ENCODE measurements around the gene CRYBG1.

Gene CRYBG1

GRCh38 chr6:106618324-106618723, 257.8 kb downstream of the CRYBG1 start:
- Histone ChIP-seq H3K27me3 (ENCODE audit: insufficient read depth, poor library complexity, severe bottlenecking) (no peaks in the 10 kb centered on the region), H3K4me3 (replicated peaks; ENCODE audit: insufficient read depth, low read length) (no peak overlapping the region), H3K27ac (replicated peaks) (no peak overlapping the region)
- TF ChIP-seq, protein P1, sequence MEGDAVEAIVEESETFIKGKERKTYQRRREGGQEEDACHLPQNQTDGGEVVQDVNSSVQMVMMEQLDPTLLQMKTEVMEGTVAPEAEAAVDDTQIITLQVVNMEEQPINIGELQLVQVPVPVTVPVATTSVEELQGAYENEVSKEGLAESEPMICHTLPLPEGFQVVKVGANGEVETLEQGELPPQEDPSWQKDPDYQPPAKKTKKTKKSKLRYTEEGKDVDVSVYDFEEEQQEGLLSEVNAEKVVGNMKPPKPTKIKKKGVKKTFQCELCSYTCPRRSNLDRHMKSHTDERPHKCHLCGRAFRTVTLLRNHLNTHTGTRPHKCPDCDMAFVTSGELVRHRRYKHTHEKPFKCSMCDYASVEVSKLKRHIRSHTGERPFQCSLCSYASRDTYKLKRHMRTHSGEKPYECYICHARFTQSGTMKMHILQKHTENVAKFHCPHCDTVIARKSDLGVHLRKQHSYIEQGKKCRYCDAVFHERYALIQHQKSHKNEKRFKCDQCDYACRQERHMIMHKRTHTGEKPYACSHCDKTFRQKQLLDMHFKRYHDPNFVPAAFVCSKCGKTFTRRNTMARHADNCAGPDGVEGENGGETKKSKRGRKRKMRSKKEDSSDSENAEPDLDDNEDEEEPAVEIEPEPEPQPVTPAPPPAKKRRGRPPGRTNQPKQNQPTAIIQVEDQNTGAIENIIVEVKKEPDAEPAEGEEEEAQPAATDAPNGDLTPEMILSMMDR (IDR thresholded peaks at IDR 0.05; ENCODE audit: insufficient read depth, low read length), result no peak
- no peak for TF ChIP-seq GABPA (IDR thresholded peaks at IDR 0.05; ENCODE audit: low read depth)
- no peak for TF ChIP-seq POLR2AphosphoS5 (IDR thresholded peaks at IDR 0.05; ENCODE audit: low read depth)
- TF ChIP-seq SPI1 (IDR thresholded peaks at IDR 0.05; ENCODE audit: borderline replicate concordance, low read depth), result no peak
- TF ChIP-seq REST (IDR thresholded peaks at IDR 0.05; ENCODE audit: insufficient replicate concordance, low read depth), result no peak
- DNase-seq (ENCODE audit: low read depth in 1 of 2, low spot score in 1 of 2), result no peak

- H3K27ac ChIP-seq (replicated peaks), result no peak overlapping the region
- TF ChIP-seq, protein P1 (IDR thresholded peaks at IDR 0.05; ENCODE audit: insufficient read depth, low read length), result no peak
- no peak for TF ChIP-seq SPI1 (IDR thresholded peaks at IDR 0.05; ENCODE audit: borderline replicate concordance, low read depth)
- no peak overlapping the region for H3K4me3 ChIP-seq (replicated peaks; ENCODE audit: insufficient read depth, low read length)
- H3K27me3 ChIP-seq (ENCODE audit: insufficient read depth, poor library complexity, severe bottlenecking), result no peaks in the 10 kb centered on the region
- no peak for DNase-seq (ENCODE audit: low read depth in 1 of 2, low spot score in 1 of 2)
Observed at GRCh38 chr6:106619223-106619622, 258.7 kb downstream of the CRYBG1 start.

GRCh38 chr6:106620931-106621672, 260.6 kb downstream of the CRYBG1 start:
- no peak for TF ChIP-seq SPI1 (IDR thresholded peaks at IDR 0.05; ENCODE audit: borderline replicate concordance, low read depth)
- TF ChIP-seq, protein P1 (IDR thresholded peaks at IDR 0.05; ENCODE audit: insufficient read depth, low read length), result no peak
- no peak for TF ChIP-seq POLR2AphosphoS5 (IDR thresholded peaks at IDR 0.05; ENCODE audit: low read depth)
- TF ChIP-seq REST (IDR thresholded peaks at IDR 0.05; ENCODE audit: insufficient replicate concordance, low read depth), result no peak
- TF ChIP-seq GABPA (IDR thresholded peaks at IDR 0.05; ENCODE audit: low read depth), result no peak
- Histone ChIP-seq H3K27me3 (ENCODE audit: insufficient read depth, poor library complexity, severe bottlenecking) (no peaks in the 10 kb centered on the region), H3K27ac (replicated peaks) (no peak overlapping the region), H3K4me3 (replicated peaks; ENCODE audit: insufficient read depth, low read length) (no peak overlapping the region)
- no peak for DNase-seq (ENCODE audit: low read depth in 1 of 2, low spot score in 1 of 2)
